Measurements from ENCODE around the gene ARHGEF11. TPM values are rescaled to one million over a fixed set of nuclear protein-coding genes. Genes with fewer than 3 reads are reported as not detected.

ARHGEF11 gene
- total RNA-seq, 1 donor from 2014 or later = 12.3 TPM

DNA sequence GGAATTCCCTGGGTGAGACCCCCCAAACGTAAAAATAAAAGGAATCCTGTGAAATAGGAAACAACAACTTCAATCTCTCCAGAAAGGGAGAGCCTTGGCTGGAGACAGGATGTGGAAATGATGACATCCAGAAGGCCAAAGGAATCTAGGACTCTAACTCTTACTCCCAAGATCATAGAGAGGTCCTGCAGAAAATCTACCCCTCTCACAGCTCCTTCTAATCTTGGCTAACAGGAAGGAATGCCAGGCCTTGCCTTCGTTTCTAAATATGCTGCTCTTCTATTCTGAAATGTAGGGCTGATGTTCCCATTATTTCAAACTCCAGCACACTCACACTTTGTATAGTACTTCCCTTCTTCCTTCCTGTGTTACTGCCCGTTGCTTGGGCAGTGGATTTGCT lies 40.7 kb downstream of the ARHGEF11 start:
- no peak for ATAC-seq
- DNase-seq (ENCODE audit: low spot score) = no peak

DNA sequence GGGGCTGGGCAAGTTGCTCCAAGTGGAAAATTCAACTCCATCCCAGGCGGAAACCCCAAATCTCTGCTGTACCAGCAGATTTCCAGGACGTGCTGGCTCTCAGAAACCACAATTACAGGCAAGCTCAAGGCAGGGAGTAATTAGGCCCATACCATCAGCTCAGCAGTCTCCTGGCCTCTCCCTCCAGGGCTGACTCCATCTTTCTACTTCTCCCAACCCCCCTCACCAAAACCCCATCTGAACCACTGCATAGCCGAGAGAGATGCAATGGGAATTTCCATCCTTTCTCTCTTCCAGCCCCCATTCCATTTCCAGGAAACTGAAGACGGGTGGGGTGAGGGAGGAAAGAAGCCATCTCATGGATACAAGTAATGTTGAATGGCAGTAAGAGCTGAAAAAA lies 41.2 kb downstream of the ARHGEF11 start:
- DNase-seq (ENCODE audit: low spot score) = no peak
- no peak for ATAC-seq

DNA sequence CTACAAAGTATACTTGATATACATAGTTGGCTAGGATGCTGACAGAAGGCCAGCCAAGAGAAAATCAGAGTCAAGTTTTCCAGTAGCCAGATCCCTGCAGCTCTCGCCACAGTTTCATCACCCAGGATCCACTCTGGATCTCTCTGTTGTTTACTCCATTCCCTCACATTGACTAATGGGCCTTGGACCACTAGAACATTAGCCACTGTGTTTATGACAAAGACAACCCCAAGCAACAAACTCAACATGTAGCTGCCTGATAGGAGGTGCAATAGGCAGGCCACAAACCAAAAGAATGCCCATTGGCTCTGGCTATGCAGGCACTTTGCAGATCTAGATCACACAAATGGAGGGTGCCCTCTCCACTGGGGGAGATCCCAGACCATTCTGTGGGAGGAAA lies 44.2 kb downstream of the ARHGEF11 start:
- ATAC-seq = no peak
- DNase-seq (ENCODE audit: low spot score) = no peak

DNA sequence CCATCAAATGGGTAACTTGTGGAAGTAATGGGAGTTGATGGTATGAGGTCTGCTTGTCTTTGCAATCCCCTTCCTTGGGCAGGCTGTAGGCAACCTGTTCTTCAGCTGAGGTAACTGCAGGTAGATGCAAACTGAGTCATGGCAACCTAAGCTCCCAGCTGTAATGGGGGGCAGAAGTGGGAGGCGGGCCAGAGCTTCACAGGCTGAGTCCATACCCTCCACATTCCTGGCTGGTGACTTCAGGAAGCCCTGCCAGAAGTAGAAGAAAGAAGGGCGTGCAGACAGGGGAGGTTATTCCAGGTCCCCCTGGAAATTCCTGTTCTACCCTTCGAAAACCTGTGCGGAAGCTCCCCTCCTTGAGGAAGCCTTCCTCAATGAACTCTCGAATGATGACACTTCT lies 44.9 kb downstream of the ARHGEF11 start:
- ATAC-seq (no peak), DNase-seq (ENCODE audit: low spot score) (no peak)

DNA sequence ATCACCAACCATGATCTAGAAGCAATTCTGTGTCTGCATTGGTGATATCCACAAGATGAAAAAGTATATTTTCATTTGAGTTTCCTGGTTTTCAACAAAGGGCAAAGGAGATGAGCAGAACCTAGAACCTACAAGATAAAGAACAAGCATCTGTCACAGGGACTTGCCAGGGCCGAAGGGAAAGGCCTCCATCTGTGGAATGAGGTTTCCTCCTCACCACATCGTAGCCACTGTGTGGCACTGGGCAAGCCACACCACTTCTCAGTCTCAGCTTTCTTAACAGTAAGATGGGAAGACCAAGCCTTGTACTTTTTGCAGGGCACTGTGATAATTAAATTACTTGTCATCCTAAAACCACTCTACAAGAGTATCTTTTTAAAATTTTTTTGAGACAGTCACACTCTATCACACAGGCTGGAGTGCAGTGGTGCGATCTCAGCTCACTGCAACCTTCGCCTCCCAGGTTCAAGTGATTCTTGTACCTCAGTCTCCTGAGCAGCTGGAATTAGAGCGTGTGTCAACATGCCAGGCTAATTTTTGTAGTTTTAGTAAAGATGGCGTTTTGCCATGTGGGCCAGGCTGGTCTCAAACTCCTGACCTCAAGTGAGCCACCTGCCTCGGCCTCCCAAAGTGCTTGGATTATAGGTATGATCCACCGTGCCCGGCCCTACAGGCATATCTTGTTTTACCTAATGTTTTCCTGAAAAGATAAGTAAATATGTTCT lies 45.8 kb downstream of the ARHGEF11 start:
- ATAC-seq (no peak), DNase-seq (ENCODE audit: low spot score) (no peak)

DNA sequence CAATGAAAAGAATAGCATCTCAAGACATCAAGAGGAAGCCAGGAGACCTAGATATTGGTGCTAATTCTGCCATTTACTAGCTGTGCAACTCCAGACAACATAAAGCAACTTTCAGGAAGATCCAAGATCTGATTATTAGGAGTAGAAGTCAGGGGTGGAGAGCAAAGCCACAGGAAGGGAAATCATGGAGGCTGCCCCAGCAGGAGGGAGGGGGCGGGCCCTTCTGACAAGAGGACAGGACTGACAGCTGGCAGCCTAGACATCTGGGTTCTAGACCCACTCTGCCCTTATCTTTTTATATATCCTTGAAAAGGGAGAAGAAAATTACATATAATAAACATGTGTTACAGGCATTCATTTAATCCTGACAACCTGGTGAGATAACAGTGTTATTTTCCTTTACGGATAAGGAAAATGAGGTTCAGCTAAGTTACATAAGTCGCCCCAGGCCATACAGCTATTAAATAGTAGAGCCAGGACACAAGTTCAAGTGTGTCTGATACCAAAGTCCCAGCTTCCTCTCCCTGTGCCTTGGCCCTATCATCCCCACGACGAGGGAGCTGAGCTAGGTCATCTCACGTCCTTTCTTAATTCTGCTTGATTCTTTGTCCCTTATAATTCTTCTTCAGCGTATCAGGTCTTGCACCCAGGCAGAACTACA lies 46.6 kb downstream of the ARHGEF11 start:
- no peak for DNase-seq (ENCODE audit: low spot score)
- ATAC-seq = no peak

DNA sequence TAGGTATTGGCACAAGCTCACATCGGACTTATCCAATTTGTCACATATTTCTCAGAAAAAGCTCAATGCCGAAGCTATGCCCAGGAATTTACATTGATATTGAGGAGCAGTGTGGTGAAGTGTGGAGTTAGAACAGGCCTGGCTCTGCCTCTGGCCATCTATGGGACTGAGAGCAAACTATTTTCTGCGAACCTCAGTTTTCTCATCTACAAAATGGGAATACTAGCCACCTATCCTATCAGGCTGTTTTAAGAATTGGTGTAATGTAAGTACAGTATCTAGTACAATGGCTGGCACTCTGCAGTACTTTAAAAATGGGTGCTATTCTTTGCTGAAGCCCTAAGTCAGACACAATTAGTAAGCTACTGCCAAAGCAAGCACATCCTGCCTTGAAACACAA lies 47.2 kb downstream of the ARHGEF11 start:
- ATAC-seq (no peak), DNase-seq (ENCODE audit: low spot score) (no peak)

DNA sequence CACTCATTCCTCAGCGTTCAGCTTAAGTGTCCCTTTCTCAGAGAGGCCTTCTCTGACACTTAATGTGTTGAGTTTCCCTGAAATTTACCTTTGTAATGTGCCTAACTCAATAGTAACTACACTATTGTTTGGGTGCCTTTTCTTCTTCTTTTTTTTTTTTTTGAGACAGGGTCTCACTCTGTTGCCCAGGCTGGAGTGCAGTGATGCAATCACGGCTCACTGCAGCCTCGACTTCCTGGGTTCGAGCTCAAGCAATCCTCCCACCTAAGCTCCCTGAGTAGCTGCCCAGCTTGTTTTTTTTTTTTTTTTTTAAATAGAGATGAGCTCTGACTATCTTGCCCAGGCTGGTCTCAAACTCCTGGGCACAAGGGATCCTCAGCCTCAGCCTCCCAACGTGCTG lies 50.1 kb downstream of the ARHGEF11 start:
- DNase-seq (ENCODE audit: low spot score) = no peak

DNA sequence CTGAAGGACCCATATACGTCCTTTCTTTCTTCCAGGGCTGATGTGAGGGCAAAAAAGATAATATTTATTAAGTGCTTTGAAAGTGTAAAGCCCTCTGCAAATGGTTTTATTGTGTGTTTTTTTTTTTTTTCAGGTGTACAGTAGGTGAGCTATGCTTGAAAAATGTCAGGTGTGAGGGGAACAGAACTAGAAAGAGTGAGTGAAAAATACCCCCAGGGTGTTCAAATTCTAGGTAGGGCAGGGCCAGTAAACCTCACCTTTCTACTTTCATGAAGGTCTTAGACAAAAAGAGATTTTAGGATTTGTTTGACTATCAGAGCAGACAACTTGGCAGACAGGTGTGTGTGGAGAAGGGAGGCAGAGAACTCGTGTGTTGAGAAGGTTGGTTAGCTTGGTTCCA lies 51.3 kb downstream of the ARHGEF11 start:
- ATAC-seq (no peak), DNase-seq (ENCODE audit: low spot score) (no peak)

More for the DNA sequence above, 50.1 kb downstream of the ARHGEF11 start:
- ATAC-seq = no peak

DNA sequence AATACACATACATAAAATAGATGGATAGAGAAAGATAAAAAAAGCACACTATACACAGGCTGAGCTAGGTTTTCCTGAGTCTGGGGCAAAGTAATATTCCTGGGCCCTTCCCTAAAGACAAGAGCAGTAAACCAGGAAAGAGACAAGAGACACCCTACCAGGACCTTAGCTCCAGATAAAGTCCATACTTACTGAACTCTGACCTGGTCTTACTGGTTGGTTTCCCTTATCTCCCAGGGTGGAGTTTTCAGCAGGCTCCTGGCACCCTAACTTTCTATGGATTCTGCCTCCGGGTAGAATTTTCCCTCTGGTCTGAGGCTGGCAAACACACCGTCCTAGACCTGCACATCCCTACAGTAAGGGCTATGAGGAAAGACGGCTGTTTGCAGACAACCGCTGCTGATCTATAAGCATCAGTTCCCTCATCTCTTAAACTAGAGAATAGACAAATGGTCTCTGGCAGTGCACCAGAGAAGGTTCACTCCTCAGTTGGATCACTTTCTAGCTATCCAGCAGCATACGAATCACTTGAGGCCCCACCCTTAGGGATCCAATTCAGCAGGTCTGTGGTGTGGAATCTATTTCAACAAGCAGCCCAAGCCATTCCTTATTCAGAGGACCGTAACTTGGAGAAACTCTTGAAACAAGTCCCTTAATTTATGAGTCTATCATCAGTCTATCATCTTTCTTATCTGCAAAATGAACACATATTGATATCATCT lies 52.0 kb downstream of the ARHGEF11 start:
- DNase-seq (ENCODE audit: low spot score) (no peak), ATAC-seq (peak; percentile 60)

DNA sequence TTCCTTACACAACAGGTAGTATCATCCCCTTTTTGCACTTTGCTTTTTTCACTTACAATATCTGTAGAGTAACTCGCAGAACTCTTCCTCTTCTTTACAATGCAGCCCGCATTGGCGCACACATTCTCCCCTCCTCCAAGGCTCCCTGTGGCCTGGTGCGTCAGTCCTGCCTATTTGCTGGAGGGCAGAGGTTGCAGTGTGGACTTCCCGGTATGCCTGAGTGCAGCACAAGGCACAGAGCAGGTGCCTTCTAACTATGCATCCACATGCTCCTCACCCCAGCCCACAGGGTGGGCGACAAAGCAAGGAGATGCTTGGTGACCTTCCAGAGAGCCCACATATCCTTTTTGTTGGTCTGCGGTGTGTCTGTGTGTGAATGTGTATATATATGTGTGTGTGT lies 53.3 kb downstream of the ARHGEF11 start:
- ATAC-seq (no peak), DNase-seq (ENCODE audit: low spot score) (no peak)

DNA sequence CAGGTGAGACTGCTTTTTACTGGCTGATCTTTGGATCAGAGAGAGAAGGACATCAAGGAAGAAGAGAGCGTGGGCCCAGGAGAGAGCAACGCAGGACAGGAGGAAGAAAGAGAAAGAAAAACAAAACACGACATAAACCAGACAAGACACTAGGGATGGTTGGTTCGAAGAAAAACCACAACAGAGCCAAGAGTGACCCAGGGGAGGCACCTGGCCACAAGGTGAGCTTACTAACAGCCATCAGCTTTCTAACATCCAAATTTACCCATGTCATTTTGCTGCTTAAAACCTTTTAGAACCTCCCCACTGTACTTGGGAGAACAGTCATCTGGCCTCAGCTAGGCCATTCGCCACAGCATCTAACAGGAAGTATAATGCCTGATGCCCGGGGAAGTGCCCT lies 57.8 kb downstream of the ARHGEF11 start:
- no peak for ATAC-seq
- no peak for DNase-seq (ENCODE audit: low spot score)

DNA sequence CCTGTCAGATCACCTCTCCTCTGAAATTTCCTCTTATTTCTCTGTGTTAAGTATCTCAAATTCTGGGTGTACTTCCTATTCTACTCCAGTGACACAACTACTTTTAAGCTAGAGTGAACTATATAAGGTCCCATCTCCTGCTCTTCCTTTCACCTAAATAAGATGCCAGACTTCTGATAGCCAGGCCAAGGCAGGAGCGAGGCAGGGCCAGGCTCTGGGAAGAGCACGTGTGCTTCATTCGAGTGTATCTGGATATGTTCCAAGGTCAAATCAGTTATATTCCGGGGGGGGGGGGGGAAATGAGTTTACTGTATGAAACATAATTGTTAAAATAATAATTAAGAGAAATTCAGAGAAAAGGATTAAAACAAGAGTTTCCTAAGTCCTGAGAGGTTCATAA lies 65.0 kb downstream of the ARHGEF11 start:
- ATAC-seq = no peak

DNA sequence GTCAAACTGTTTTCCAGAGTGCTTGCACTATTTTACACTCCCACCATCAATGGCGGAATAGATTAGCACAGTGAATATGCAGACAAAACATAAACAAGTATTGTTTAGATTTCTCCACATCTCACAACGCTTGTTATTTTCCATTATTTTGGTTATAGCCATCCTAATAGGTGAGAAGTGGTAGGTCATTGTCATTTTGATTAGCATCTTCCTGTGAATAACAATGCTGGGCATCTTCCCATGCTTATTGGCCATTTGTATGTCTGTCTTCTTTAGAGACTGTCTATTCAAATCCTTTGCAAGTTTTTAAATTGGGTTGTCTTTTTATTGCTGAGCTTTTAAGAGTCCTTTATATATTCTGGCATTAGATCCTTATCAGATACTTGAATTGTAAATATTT lies 70.5 kb downstream of the ARHGEF11 start:
- ATAC-seq (no peak), DNase-seq (ENCODE audit: low spot score) (no peak)

More for the DNA sequence above, 65.0 kb downstream of the ARHGEF11 start:
- no peak for DNase-seq (ENCODE audit: low spot score)

DNA sequence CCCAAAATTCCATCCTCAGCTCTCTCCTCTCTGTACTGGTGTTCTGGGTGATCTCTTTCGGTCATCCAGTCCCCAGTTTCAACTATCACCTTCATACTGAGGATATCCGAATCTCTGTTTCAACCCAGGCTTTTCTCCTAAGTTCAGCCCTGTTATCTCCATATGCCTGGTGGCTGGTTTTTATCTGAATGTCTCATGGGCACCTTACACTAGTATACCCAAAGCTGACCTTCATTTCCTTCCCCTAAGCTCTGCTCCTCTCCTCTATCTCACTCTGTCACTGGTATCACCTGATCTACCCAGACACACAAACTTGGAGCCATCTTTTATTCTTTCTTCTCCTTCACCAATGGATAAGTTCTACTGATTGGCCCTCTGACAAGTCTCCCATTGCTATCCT lies 72.1 kb downstream of the ARHGEF11 start:
- DNase-seq (ENCODE audit: low spot score) (no peak), ATAC-seq (no peak)

DNA sequence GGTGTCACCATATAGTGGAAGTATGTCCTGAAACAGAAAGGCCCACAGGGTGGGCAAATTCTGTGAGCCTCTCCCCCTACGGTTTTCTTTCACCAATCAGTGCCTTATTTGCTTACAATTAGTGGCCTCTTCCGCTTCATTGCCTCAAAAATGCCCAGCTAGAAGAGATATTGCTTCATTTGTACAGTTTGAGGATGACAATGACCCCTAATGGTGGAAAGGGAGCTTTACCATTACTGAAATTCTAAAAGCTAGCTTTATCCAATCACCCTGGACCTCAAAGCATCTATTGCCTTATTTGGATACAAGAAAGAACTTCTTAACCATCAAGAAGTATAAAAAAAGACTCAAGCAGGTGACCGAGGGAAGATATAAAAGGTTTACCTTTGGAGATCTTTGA lies 75.5 kb downstream of the ARHGEF11 start:
- ATAC-seq (no peak), DNase-seq (ENCODE audit: low spot score) (no peak)

DNA sequence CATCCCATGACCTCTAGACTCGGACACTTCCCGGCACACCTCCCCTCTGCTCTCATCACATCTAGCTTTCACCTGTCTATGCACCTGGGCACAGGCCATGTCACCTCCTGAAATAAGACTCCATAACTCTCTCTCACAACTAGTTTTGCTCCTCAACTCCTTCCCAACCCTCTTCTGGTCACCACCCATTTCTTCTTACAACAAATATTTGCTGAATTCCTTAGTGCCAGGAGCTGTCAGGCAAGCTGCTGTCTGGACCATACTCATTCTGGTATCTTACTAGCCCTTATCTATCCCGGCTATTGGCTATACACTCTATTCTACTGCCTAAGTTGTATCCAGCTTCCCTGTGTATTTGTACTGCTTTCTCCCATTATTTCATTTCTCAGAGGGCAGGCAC lies 76.0 kb downstream of the ARHGEF11 start:
- ATAC-seq (no peak), DNase-seq (ENCODE audit: low spot score) (no peak)

DNA sequence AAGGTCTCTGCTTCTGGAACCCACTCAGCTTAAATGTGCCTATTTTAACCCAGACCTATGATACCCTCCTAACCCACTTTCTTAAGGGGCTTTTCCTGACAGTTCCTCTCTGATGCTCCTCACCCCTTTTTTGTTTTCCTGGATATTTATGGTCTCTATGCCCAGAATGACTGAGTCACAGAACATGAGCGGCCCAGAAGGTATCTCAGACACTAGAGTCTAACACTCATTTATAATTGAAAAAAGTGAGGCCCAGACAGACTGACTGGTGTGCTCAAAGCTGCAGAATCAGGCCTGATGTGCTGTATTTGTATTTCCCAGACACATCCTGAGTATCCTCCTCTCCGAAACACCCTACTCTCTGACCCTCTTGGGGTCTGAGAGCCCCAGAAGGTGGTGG lies 81.1 kb downstream of the ARHGEF11 start:
- ATAC-seq (no peak), DNase-seq (ENCODE audit: low spot score) (no peak)

DNA sequence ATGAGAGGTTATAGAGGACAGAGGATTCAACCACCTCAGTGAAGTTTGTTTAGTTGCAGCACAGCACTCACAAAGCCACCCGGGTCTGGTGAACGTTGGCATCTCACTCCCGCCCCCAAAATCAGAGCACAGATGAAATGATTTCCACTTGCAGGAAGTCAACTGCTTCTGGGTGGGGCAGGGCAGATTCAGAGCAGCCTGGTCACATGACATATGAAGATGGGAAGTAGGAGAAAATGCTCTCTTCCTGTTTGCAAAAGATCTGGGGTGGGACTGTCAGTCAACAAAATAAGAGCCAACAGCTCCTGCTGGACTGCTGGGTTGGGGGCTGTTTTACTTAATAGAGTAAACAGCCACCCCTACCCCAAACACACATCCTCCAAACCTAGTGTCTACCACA lies 81.9 kb downstream of the ARHGEF11 start:
- ATAC-seq = peak; percentile 46
- no peak for DNase-seq (ENCODE audit: low spot score)

DNA sequence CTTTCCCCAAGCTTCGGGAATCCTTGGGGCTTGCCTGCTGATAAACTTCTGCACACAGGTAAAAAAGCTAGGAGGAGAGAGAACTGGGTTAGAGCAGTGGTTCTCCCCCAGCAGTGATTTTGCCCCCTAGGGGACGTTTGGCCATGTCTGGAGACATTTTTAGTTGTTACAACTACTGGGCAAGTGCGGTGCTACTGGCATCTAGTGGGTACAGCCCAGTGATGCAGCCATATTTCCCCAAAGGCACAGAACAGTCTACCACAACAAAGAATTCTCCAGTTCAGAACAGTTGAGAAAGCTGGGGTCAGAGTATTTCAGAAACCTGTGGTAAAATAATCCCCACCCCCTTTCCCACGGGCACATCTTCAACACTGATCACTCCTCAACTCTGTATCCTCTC lies 83.8 kb downstream of the ARHGEF11 start:
- DNase-seq (ENCODE audit: low spot score) (no peak), ATAC-seq (no peak)

DNA sequence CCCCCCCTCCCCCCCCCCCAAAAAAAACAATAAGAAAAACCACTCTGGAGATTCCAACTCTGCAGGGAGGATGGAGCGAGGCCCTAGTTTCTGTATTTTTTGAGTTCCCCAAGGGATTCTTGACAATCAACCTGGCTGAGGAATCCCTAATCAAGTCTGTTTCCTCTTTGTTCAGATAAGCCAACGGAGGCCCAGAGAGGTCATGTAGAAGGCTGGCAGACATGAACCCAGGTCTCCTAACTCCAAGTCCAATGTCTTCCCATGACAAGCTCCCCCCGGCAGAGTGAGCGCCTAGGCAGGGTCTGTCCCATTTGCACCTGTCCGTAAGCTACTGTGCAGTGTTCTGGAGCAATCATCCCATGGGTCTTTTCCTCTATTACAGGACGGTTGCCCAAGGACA lies 85.6 kb downstream of the ARHGEF11 start:
- DNase-seq (ENCODE audit: low spot score) = no peak
- no peak for ATAC-seq

DNA sequence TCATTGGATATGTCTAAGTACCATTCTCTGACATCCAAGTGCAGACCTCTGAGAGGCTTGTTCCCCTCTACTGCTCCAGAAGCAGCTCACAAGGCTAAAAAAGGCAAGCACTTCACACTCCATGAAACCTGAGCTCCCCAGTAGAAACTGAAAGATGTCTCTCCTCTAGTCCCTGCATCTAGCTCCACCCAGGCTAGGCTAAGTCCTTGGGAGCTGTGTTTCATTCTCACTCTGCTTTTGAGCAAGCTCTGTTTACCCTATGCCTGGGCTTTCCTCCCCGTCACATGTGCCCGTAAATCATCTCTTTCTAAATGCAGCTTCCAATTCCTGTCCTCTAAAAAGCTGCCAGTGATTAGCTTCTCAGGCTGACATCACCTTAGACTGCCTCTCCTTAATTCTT lies 86.1 kb downstream of the ARHGEF11 start:
- DNase-seq (ENCODE audit: low spot score) (no peak), ATAC-seq (no peak)

Data from left lobe of liver (tissue), 2 donors.